Spleen (tissue), 11 donors: ENCODE results near the gene LAIR2. TPM values are rescaled to one million over a fixed set of nuclear protein-coding genes. Genes with fewer than 3 reads are reported as not detected.

ENCODE experiments used
- DNase-seq: peaks from one replicate; pipeline ENCODE4 v3.0.0-alpha.2; 2020
- H3K27ac ChIP-seq, 8 donors: fragments of 200-600 bp; sonication (generic) in 7 of 8; 1 replicate in 4 of 8; 2 replicates in 4 of 8; pipeline versions ENCODE4 v1.5.0 to v1.8.0; 2016 to 2021; ENCODE audit warnings: inconsistent platforms in 4 of 8, mild to moderate bottlenecking in 4 of 8, moderate library complexity in 1 of 8
- H3K27me3 ChIP-seq, 7 donors: fragments of 200-600 bp; sonication (generic) in 6 of 7; replicated peaks in 1 of 7; 1 replicate in 4 of 7; 2 replicates in 3 of 7; pipeline versions ENCODE4 v1.5.0 to v1.8.0; 2016 to 2021; ENCODE audit warnings: inconsistent platforms in 3 of 7, mild to moderate bottlenecking in 1 of 7
- H3K36me3 ChIP-seq, 6 donors: fragments of 200-600 bp; sonication (generic) in 5 of 6; 1 replicate in 4 of 6; 2 replicates in 2 of 6; pipeline versions ENCODE4 v1.5.0 to v1.8.0; 2016 to 2021; ENCODE audit warnings: inconsistent platforms in 2 of 6
- H3K4me1 ChIP-seq, 6 donors: fragments of 200-600 bp; sonication (generic) in 5 of 6; 1 replicate in 3 of 6; 2 replicates in 3 of 6; pipeline versions ENCODE4 v1.5.0 to v1.8.0; 2016 to 2021; ENCODE audit warnings: inconsistent platforms in 3 of 6
- H3K4me3 ChIP-seq, 8 donors: fragments of 200-600 bp; sonication (generic) in 7 of 8; 1 replicate in 4 of 8; 2 replicates in 4 of 8; pipeline versions ENCODE4 v1.5.0 to v1.8.0; 2016 to 2021; ENCODE audit warnings: inconsistent platforms in 4 of 8, mild to moderate bottlenecking in 4 of 8, moderate library complexity in 2 of 8
- H3K9me3 ChIP-seq, 8 donors: fragments of 200-600 bp; sonication (generic) in 7 of 8; 1 replicate in 4 of 8; 2 replicates in 4 of 8; pipeline versions ENCODE4 v1.5.0 to v1.8.0; 2016 to 2021; ENCODE audit warnings: inconsistent platforms in 4 of 8
- POLR2A ChIP-seq, 3 donors: fragments of 450-650 bp; IDR thresholded peaks; one replicate each; pipeline ENCODE4 v1.5.1; 2017; ENCODE audit warnings: antibody characterized with exemption in 3 of 3, mild to moderate bottlenecking in 1 of 3
- POLR2AphosphoS5 ChIP-seq, 3 donors: sonication (generic); formaldehyde crosslinking; IDR thresholded peaks; one replicate each; pipeline ENCODE4 v1.5.1; 2017; ENCODE audit warnings: antibody characterized with exemption in 3 of 3
- WGBS, 5 donors: extraction: QIAGEN DNeasy Blood & Tissue Kit in 3 of 5; methylation state at CpG; one replicate each; pipeline versions ENCODE4 v1.1.5 to v1.1.7; 2013 to 2018; 5-methylcytosine and 5-hydroxymethylcytosine counted together
- intact Hi-C: fragments of 100-400 bp; cut with DNase I; formaldehyde crosslinking; loops from one replicate; pipeline ENCODE4 v1.15.0; 2023; ENCODE audit warnings: low total_unique reads
- polyA plus RNA-seq, 3 donors: library from polyadenylated mRNA; stranded (reverse); fragments of 200-250 nt; gene quantifications; one replicate each; pipeline ENCODE4 v1.2.1, GENCODE V29; 2013
- total RNA-seq, 7 donors: library from RNA; depleted of rRNA in 3 of 7; stranded (reverse); fragments of >200 nt in 3 of 7; fragmentation: NEBNext Ultra II Directional in 4 of 7; extraction: Animal tissue kit (Norgen Biotek cat#: 25700) in 4 of 7; gene quantifications; one replicate each; pipeline versions ENCODE4 v1.1.0 to v1.2.1, GENCODE V29; 2016 to 2021
- TF ChIP-seq, protein P1 (sequence below), 11 experiments: fragments of 200-600 bp in 7 of 11; fragments of 450-650 bp in 4 of 11; sonication (generic) in 4 of 11; IDR thresholded peaks in 8 of 11; conservative IDR thresholded peaks in 3 of 11; 1 replicate in 7 of 11; 2 replicates in 4 of 11; pipeline versions ENCODE4 v1.4.0 to v1.8.0; 2016 to 2021; ENCODE audit warnings: antibody characterized with exemption in 11 of 11, inconsistent platforms in 4 of 11, mild to moderate bottlenecking in 1 of 11
- donor health status: healthy with polysubstance abuse.
- donor health status: DM: no; HTN: no; CAD: no; lungs with moderate emphysema.
- donor health status: DM: no; HTN: no; CAD: no.
- donor health status: Bipolar disorder and iron deficiency.
- donor health status: healthy.
- donor health status: DM: no; HTN: no; CAD: no.
- donor health status: DM: yes; HTN: yes; CAD: no.

Gene LAIR2
- total and polyA plus RNA-seq, 10 donors, result 0.28 to 4.9 (median 3.1) TPM; not detected in 4

GRCh38 chr19:54523403-54523802 lies 20.8 kb downstream of the LAIR2 start:
- H3K4me3 ChIP-seq, result no peak overlapping the region

GRCh38 chr19:54525636-54526035 lies 23.0 kb downstream of the LAIR2 start:
- no peak for DNase-seq
- no peak overlapping the region for H3K27ac ChIP-seq
- intact Hi-C loops, result no loop called here
- no peaks in the 10 kb centered on the region for H3K36me3 ChIP-seq
- H3K9me3 ChIP-seq, result no peaks in the 10 kb centered on the region
- no peak for TF ChIP-seq POLR2A (IDR thresholded peaks at IDR 0.05)
- TF ChIP-seq, protein P1, sequence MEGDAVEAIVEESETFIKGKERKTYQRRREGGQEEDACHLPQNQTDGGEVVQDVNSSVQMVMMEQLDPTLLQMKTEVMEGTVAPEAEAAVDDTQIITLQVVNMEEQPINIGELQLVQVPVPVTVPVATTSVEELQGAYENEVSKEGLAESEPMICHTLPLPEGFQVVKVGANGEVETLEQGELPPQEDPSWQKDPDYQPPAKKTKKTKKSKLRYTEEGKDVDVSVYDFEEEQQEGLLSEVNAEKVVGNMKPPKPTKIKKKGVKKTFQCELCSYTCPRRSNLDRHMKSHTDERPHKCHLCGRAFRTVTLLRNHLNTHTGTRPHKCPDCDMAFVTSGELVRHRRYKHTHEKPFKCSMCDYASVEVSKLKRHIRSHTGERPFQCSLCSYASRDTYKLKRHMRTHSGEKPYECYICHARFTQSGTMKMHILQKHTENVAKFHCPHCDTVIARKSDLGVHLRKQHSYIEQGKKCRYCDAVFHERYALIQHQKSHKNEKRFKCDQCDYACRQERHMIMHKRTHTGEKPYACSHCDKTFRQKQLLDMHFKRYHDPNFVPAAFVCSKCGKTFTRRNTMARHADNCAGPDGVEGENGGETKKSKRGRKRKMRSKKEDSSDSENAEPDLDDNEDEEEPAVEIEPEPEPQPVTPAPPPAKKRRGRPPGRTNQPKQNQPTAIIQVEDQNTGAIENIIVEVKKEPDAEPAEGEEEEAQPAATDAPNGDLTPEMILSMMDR (IDR thresholded peaks at IDR 0.05 in 8 of 11, conservative IDR thresholded peaks at IDR 0.05 in 3 of 11), result no peak
- no peak for TF ChIP-seq POLR2AphosphoS5 (IDR thresholded peaks at IDR 0.05)
- WGBS, 5 donors, result 81 to 88% (median 85%) methylated on average over 5 of the region's 5 CpGs
- H3K4me3 ChIP-seq, result no peak overlapping the region
- peaks cover 0 to 14% (median 10%) of the 10 kb centered on the region in 6 donors for H3K4me1 ChIP-seq
- H3K27me3 ChIP-seq, result peaks cover 0 to 28% (median 0%) of the 10 kb centered on the region in 7 donors

More at GRCh38 chr19:54523403-54523802, 20.8 kb downstream of the LAIR2 start:
- Histone ChIP-seq H3K36me3 (no peaks in the 10 kb centered on the region), H3K4me1 (peaks cover 0 to 21% (median 10%) of the 10 kb centered on the region in 6 donors), H3K27ac (no peak overlapping the region), H3K9me3 (no peaks in the 10 kb centered on the region), H3K27me3 (peaks cover 0 to 45% (median 0%) of the 10 kb centered on the region in 7 donors)
- WGBS, 5 donors, result 15 to 24% (median 20%) methylated on average over 5 of the region's 5 CpGs
- TF ChIP-seq, protein P1 (IDR thresholded peaks at IDR 0.05 in 8 of 11, conservative IDR thresholded peaks at IDR 0.05 in 3 of 11), result no peak
- no peak for TF ChIP-seq POLR2AphosphoS5 (IDR thresholded peaks at IDR 0.05)
- no peak for TF ChIP-seq POLR2A (IDR thresholded peaks at IDR 0.05)
- no peak for DNase-seq
- intact Hi-C loops, result no loop called here

GRCh38 chr19:54526972-54527371 lies 24.3 kb downstream of the LAIR2 start:
- intact Hi-C loops, result no loop called here
- TF ChIP-seq POLR2A (IDR thresholded peaks at IDR 0.05), result no peak
- no peak for TF ChIP-seq POLR2AphosphoS5 (IDR thresholded peaks at IDR 0.05)
- TF ChIP-seq, protein P1 (IDR thresholded peaks at IDR 0.05 in 8 of 11, conservative IDR thresholded peaks at IDR 0.05 in 3 of 11), result no peak
- no peak overlapping the region for H3K4me3 ChIP-seq

GRCh38 chr19:54530866-54531265 lies 28.2 kb downstream of the LAIR2 start:
- TF ChIP-seq, protein P1 (IDR thresholded peaks at IDR 0.05 in 8 of 11, conservative IDR thresholded peaks at IDR 0.05 in 3 of 11), result no peak
- no peak for TF ChIP-seq POLR2A (IDR thresholded peaks at IDR 0.05)
- TF ChIP-seq POLR2AphosphoS5 (IDR thresholded peaks at IDR 0.05), result no peak
- Histone ChIP-seq H3K9me3 (no peaks in the 10 kb centered on the region), H3K4me3 (no peak overlapping the region), H3K27ac (no peak overlapping the region), H3K27me3 (peaks cover 0 to 37% (median 0%) of the 10 kb centered on the region in 7 donors), H3K36me3 (no peaks in the 10 kb centered on the region), H3K4me1 (peaks cover 0 to 27% (median 6%) of the 10 kb centered on the region in 6 donors)
- intact Hi-C loops, result no loop called here
- 69 to 82% (median 75%) methylated on average over 5 of the region's 5 CpGs for WGBS, 5 donors
- DNase-seq, result no peak

More at GRCh38 chr19:54526972-54527371, 24.3 kb downstream of the LAIR2 start:
- DNase-seq, result no peak
- no peaks in the 10 kb centered on the region for H3K36me3 ChIP-seq
- H3K9me3 ChIP-seq, result no peaks in the 10 kb centered on the region
- peaks cover 0 to 10% (median under 1%) of the 10 kb centered on the region in 6 donors for H3K4me1 ChIP-seq
- H3K27me3 ChIP-seq, result peaks cover 0 to 15% (median 0%) of the 10 kb centered on the region in 7 donors
- WGBS, 5 donors, result 86 to 93% (median 91%) methylated on average over 26 of the region's 26 CpGs
- H3K27ac ChIP-seq, result no peak overlapping the region
